ENCODE data around the gene WNT16.

WNT16 gene

GRCh38 chr7:121343302-121343701 is 14.5 kb downstream of the WNT16 start:
- Mint-ChIP-seq H3K36me3 (ENCODE audit: low read depth) (peaks cover 14% of the 10 kb centered on the region), H3K9me3 (no peaks in the 10 kb centered on the region), H3K27ac (no peak overlapping the region), H3K27me3 (ENCODE audit: low read depth) (no peaks in the 10 kb centered on the region), H3K4me3 (no peak overlapping the region), H3K4me1 (no peaks in the 10 kb centered on the region)
- TF ChIP-seq, protein P1, sequence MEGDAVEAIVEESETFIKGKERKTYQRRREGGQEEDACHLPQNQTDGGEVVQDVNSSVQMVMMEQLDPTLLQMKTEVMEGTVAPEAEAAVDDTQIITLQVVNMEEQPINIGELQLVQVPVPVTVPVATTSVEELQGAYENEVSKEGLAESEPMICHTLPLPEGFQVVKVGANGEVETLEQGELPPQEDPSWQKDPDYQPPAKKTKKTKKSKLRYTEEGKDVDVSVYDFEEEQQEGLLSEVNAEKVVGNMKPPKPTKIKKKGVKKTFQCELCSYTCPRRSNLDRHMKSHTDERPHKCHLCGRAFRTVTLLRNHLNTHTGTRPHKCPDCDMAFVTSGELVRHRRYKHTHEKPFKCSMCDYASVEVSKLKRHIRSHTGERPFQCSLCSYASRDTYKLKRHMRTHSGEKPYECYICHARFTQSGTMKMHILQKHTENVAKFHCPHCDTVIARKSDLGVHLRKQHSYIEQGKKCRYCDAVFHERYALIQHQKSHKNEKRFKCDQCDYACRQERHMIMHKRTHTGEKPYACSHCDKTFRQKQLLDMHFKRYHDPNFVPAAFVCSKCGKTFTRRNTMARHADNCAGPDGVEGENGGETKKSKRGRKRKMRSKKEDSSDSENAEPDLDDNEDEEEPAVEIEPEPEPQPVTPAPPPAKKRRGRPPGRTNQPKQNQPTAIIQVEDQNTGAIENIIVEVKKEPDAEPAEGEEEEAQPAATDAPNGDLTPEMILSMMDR (IDR thresholded peaks at IDR 0.05; ENCODE audit: unreplicated experiment in 3 of 3), result no peak

- Mint-ChIP-seq H3K27ac (no peak overlapping the region), H3K27me3 (ENCODE audit: low read depth) (no peaks in the 10 kb centered on the region), H3K4me1 (no peaks in the 10 kb centered on the region), H3K4me3 (no peak overlapping the region), H3K9me3 (no peaks in the 10 kb centered on the region), H3K36me3 (ENCODE audit: low read depth) (peaks cover 14% of the 10 kb centered on the region)
- TF ChIP-seq, protein P1 (IDR thresholded peaks at IDR 0.05; ENCODE audit: unreplicated experiment in 3 of 3), result no peak
These were observed 15.3 kb downstream of the WNT16 start for GRCh38 chr7:121344093-121344492.

- no peak overlapping the region for H3K27ac Mint-ChIP-seq
- no peaks in the 10 kb centered on the region for H3K9me3 Mint-ChIP-seq
- TF ChIP-seq, protein P1 (IDR thresholded peaks at IDR 0.05; ENCODE audit: unreplicated experiment in 3 of 3), result no peak
- H3K4me1 Mint-ChIP-seq, result no peaks in the 10 kb centered on the region
- H3K36me3 Mint-ChIP-seq (ENCODE audit: low read depth), result peaks cover 14% of the 10 kb centered on the region
- H3K4me3 Mint-ChIP-seq, result no peak overlapping the region
- H3K27me3 Mint-ChIP-seq (ENCODE audit: low read depth), result no peaks in the 10 kb centered on the region
These were observed 15.7 kb downstream of the WNT16 start for GRCh38 chr7:121344497-121344896.

- H3K27me3 Mint-ChIP-seq (ENCODE audit: low read depth), result no peaks in the 10 kb centered on the region
- H3K27ac Mint-ChIP-seq, result no peak overlapping the region
- H3K4me1 Mint-ChIP-seq, result peaks cover 4% of the 10 kb centered on the region
- no peaks in the 10 kb centered on the region for H3K9me3 Mint-ChIP-seq
- no peak overlapping the region for H3K4me3 Mint-ChIP-seq
- TF ChIP-seq, protein P1 (IDR thresholded peaks at IDR 0.05; ENCODE audit: unreplicated experiment in 3 of 3), result peak in 1 of 3 experiments; percentile 16
- peaks cover 53% of the 10 kb centered on the region for H3K36me3 Mint-ChIP-seq (ENCODE audit: low read depth)
These were observed 22.9 kb downstream of the WNT16 start for GRCh38 chr7:121351682-121352081.

- Mint-ChIP-seq H3K36me3 (ENCODE audit: low read depth) (peaks cover 53% of the 10 kb centered on the region), H3K27me3 (ENCODE audit: low read depth) (no peaks in the 10 kb centered on the region), H3K9me3 (no peaks in the 10 kb centered on the region), H3K27ac (no peak overlapping the region), H3K4me1 (peaks cover 4% of the 10 kb centered on the region), H3K4me3 (no peak overlapping the region)
- TF ChIP-seq, protein P1 (IDR thresholded peaks at IDR 0.05; ENCODE audit: unreplicated experiment in 3 of 3), result no peak
These were observed 23.5 kb downstream of the WNT16 start for GRCh38 chr7:121352323-121352722.

DNA sequence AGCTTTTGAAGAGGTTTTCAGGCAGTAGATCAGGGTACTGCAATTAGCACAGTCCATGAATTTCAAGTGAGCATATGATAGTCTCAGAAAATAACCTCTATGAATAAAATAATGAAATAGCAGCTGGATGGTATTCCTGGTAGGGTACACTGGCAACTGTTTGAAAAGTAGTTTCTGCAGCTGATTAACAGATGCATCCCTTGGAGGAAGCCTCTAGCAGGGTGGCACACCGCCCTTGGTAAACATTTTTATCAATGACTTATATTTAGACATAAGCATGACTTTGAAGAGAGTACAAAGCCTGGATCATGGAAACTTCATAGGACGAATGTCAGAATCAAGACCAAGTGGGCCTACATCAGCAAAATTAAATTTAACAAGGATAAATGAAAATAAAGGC is 26.8 kb downstream of the WNT16 start:
- Mint-ChIP-seq H3K9me3 (no peaks in the 10 kb centered on the region), H3K4me3 (no peak overlapping the region), H3K4me1 (peaks cover 4% of the 10 kb centered on the region), H3K36me3 (ENCODE audit: low read depth) (peaks cover 59% of the 10 kb centered on the region), H3K27ac (no peak overlapping the region), H3K27me3 (ENCODE audit: low read depth) (no peaks in the 10 kb centered on the region)
- TF ChIP-seq, protein P1 (IDR thresholded peaks at IDR 0.05; ENCODE audit: unreplicated experiment in 3 of 3), result no peak

Measured in nephron (organoid).